ENCODE measurements around the gene APBA2. TPM values are rescaled to one million over a fixed set of nuclear protein-coding genes. Genes with fewer than 3 reads are reported as not detected.

Gene APBA2
- total RNA-seq, 1 donor from 2014 or later: 26.4 TPM

DNA sequence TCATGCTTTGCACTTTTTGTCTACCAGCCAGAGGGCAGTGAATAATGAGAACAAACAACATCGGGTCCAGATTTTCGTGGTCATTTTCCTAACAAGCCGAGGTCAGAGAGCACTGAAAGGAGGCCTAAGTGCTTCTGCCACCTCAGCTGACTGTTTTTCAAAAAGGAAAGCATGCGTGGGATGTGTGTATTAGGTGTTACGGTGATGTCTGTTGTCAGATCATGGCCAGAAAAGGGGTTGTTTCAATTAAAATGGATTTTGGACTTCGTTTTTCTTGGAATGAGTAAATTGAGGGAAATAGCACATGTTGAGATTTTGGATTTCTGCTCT is 99.5 kb downstream of the APBA2 start:
- DNase-seq (ENCODE audit: low spot score): no peak
- Mint-ChIP-seq H3K36me3 (ENCODE audit: low read depth) (no peaks in the 10 kb centered on the region), H3K9me3 (ENCODE audit: low read depth) (peaks cover 8% of the 10 kb centered on the region), H3K27ac (ENCODE audit: unreplicated experiment) (peak overlapping the region; percentile 18), H3K4me3 (ENCODE audit: unreplicated experiment) (no peak overlapping the region), H3K27me3 (ENCODE audit: low read depth) (no peaks in the 10 kb centered on the region), H3K4me1 (ENCODE audit: low read depth) (peaks cover 26% of the 10 kb centered on the region)
- TF ChIP-seq, protein P1, sequence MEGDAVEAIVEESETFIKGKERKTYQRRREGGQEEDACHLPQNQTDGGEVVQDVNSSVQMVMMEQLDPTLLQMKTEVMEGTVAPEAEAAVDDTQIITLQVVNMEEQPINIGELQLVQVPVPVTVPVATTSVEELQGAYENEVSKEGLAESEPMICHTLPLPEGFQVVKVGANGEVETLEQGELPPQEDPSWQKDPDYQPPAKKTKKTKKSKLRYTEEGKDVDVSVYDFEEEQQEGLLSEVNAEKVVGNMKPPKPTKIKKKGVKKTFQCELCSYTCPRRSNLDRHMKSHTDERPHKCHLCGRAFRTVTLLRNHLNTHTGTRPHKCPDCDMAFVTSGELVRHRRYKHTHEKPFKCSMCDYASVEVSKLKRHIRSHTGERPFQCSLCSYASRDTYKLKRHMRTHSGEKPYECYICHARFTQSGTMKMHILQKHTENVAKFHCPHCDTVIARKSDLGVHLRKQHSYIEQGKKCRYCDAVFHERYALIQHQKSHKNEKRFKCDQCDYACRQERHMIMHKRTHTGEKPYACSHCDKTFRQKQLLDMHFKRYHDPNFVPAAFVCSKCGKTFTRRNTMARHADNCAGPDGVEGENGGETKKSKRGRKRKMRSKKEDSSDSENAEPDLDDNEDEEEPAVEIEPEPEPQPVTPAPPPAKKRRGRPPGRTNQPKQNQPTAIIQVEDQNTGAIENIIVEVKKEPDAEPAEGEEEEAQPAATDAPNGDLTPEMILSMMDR (IDR thresholded peaks at IDR 0.05): no peak

DNA sequence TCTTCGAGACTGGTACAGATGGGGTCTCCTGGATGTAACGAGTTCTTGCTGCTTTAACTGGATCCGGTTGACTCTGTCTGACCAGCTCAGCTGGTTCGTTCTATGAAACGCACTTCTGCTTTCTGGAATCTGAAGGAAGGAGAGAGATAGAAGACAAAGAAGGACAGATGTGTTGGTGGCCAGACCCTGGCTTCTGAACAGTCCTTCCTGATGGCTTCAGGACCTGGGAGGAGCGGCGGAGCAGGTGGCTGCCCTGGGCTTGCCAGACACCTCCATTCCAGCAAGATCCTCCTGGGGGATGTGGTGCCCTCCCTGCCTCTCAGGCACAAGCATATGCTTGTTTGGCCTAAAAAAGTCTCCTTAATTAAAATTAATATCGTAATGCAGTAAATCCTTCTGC is 99.9 kb downstream of the APBA2 start:
- Mint-ChIP-seq H3K36me3 (ENCODE audit: low read depth) (no peaks in the 10 kb centered on the region), H3K27me3 (ENCODE audit: low read depth) (no peaks in the 10 kb centered on the region), H3K4me3 (ENCODE audit: unreplicated experiment) (no peak overlapping the region), H3K9me3 (ENCODE audit: low read depth) (peaks cover 8% of the 10 kb centered on the region), H3K4me1 (ENCODE audit: low read depth) (peaks cover 23% of the 10 kb centered on the region), H3K27ac (ENCODE audit: unreplicated experiment) (peak overlapping the region; percentile 28)
- DNase-seq (ENCODE audit: low spot score): no peak
- TF ChIP-seq, protein P1 (IDR thresholded peaks at IDR 0.05): no peak

DNA sequence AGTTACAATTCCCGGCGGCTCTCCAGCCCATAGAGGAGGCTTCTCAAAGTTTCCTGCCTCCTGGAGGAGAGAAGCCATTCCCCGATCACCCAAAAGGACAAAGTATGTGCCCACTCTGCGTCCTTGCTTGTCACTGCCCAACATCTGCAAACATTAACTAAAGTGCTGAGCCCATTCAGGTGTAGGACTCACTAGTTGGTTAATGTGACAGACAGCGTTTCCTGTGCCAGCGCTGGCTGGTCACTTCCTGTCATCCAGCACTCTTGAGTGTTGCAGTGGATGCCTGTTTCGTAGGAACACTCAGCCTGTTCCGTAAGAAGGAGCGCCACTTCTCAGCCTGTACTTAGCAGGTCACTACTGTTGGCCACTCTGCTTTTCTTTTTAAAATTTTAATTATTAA is 100.3 kb downstream of the APBA2 start:
- DNase-seq (ENCODE audit: low spot score): no peak
- H3K9me3 Mint-ChIP-seq (ENCODE audit: low read depth): peaks cover 5% of the 10 kb centered on the region
- TF ChIP-seq, protein P1 (IDR thresholded peaks at IDR 0.05): no peak

DNA sequence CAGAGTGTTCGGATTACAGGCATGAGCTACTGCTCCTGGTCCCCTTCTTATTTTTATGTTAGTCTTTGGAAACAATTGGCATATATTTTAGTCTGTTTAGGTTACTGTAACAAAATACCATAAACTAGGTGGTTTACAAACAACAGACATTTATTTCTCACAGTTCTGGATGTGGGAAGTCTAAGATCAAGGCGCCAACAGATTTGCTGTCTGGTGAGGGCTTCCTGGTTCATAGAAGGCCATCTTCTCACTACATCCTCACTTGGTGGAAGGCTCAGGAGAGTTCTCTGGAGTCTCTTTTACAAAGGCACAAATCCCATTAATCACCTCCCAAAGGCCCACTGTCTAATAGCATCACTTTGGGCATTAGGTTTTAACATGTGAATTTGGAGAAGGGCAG is 101.0 kb downstream of the APBA2 start:
- Mint-ChIP-seq H3K9me3 (ENCODE audit: low read depth) (peaks cover 4% of the 10 kb centered on the region), H3K4me1 (ENCODE audit: low read depth) (peaks cover 14% of the 10 kb centered on the region), H3K36me3 (ENCODE audit: low read depth) (no peaks in the 10 kb centered on the region), H3K4me3 (ENCODE audit: unreplicated experiment) (no peak overlapping the region), H3K27me3 (ENCODE audit: low read depth) (no peaks in the 10 kb centered on the region), H3K27ac (ENCODE audit: unreplicated experiment) (no peak overlapping the region)
- DNase-seq (ENCODE audit: low spot score): no peak
- TF ChIP-seq, protein P1 (IDR thresholded peaks at IDR 0.05): no peak

More for the DNA sequence above, 100.3 kb downstream of the APBA2 start:
- H3K27ac Mint-ChIP-seq (ENCODE audit: unreplicated experiment): peak overlapping the region; percentile 28
- H3K27me3 Mint-ChIP-seq (ENCODE audit: low read depth): no peaks in the 10 kb centered on the region
- H3K4me3 Mint-ChIP-seq (ENCODE audit: unreplicated experiment): no peak overlapping the region
- H3K36me3 Mint-ChIP-seq (ENCODE audit: low read depth): no peaks in the 10 kb centered on the region
- H3K4me1 Mint-ChIP-seq (ENCODE audit: low read depth): peaks cover 20% of the 10 kb centered on the region

DNA sequence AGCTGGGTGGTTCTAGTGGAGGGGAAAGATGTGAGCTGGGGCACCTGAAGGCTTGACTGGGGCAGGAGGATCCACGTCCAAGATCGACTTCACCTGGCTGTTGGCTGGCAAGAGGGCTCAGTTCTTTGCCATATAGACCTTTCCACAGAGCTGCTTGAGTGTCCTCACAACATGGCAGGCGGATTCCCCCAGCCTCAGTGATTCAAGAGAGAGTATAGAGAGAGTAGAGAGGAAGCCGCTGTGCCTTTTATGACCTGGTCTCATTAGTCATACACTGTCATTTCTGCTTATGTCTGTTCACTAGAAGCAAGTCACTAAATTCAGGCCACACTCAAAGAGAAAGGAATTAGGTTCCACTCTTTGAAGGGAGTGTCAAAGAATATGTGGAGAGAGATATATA is 101.6 kb downstream of the APBA2 start:
- TF ChIP-seq, protein P1 (IDR thresholded peaks at IDR 0.05): no peak
- H3K36me3 Mint-ChIP-seq (ENCODE audit: low read depth): no peaks in the 10 kb centered on the region
- no peak overlapping the region for H3K27ac Mint-ChIP-seq (ENCODE audit: unreplicated experiment)
- H3K27me3 Mint-ChIP-seq (ENCODE audit: low read depth): no peaks in the 10 kb centered on the region
- DNase-seq (ENCODE audit: low spot score): no peak
- peaks cover 4% of the 10 kb centered on the region for H3K9me3 Mint-ChIP-seq (ENCODE audit: low read depth)
- H3K4me1 Mint-ChIP-seq (ENCODE audit: low read depth): peaks cover 15% of the 10 kb centered on the region
- H3K4me3 Mint-ChIP-seq (ENCODE audit: unreplicated experiment): no peak overlapping the region

Measured in chondrocyte (in vitro differentiated cells).